ENCODE data around the gene GAP43. TPM values are rescaled to one million over a fixed set of nuclear protein-coding genes. Genes with fewer than 3 reads are reported as not detected.

The GAP43 gene
- total and polyA plus RNA-seq, 5 experiments from 2014 or later: not detected

DNA sequence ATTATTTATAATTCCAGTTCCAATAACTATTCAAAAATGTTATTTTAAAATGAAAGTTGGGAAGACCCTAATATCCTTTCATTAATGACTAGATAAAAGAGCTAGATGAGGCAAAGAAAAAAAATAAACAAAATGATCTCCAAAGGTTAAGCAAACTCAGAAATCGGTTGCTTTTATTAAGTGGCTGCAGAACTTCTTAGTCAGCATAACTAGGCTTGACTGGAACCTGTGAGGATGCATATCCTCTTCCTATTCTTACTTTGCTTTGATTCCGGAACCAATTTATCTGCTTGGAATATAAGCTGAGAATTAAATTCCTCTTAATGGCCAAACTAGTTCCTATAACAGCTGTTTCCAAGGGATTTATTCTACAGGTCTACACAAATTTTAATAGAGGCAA is 10.7 kb downstream of the GAP43 start:
- DNase-seq: no peak
- Mint-ChIP-seq H3K27ac (no peak overlapping the region), H3K9me3 (peaks cover 0 to 2% (median 0%) of the 10 kb centered on the region in 9 donors), H3K36me3 (no peaks in the 10 kb centered on the region), H3K4me3 (no peak overlapping the region), H3K4me1 (no peaks in the 10 kb centered on the region), H3K27me3 (peaks cover 9 to 21% (median 14%) of the 10 kb centered on the region in 5 donors)
- POLR2A ChIA-PET: no interaction called here
- ATAC-seq: no peak

DNA sequence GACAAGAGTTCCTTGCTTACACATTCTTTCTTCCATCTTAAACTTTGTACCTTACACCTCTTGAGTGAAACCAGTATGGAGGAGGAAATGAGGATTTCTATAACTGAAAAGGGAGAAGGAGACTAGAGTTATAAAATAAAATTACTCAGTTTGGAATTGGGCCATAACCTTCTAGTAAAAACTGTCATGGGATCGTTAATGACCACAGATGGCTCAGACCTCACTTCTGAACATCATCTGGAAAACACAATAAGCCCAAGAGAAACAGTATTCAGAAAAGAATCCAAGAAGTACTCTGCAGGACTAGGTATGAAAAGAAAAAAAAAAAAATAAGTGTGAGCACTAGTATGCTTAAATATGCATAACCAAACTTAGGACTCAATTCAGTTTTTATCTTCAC is 12.1 kb downstream of the GAP43 start:
- Mint-ChIP-seq H3K36me3 (no peaks in the 10 kb centered on the region), H3K27me3 (peaks cover 9 to 21% (median 14%) of the 10 kb centered on the region in 5 donors), H3K4me1 (no peaks in the 10 kb centered on the region), H3K9me3 (peaks cover 0 to 2% (median 0%) of the 10 kb centered on the region in 9 donors), H3K4me3 (no peak overlapping the region), H3K27ac (no peak overlapping the region)
- POLR2A ChIA-PET: no interaction called here
- DNase-seq: no peak
- ATAC-seq: no peak

DNA sequence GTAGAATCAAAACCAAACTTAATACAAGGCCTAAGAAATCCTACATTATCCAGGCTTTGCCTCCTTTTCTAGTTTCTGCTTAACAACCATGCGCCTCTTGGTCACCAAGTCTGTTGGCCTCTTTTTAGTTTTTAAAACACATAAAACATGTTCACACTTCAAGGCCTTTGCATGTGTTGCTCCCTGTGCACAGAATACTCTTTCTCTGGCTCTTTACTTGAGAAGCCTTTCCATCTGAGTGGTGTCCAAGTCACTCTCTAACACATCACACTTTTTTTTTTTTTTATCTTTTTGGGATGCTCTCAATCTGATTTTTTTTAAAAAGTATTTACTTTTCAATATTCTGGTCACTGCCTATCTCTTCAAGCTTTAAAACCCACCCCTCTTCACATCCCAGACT is 14.9 kb downstream of the GAP43 start:
- peaks cover 0 to 2% (median 0%) of the 10 kb centered on the region in 9 donors for H3K9me3 Mint-ChIP-seq
- DNase-seq (no peak), ATAC-seq (no peak)
- H3K27ac Mint-ChIP-seq: peak overlapping the region in 1 of 10 donors; percentile 6
- no peaks in the 10 kb centered on the region for H3K36me3 Mint-ChIP-seq
- POLR2A ChIA-PET: no interaction called here
- H3K4me1 Mint-ChIP-seq: no peaks in the 10 kb centered on the region
- peaks cover 7 to 18% (median 12%) of the 10 kb centered on the region in 5 donors for H3K27me3 Mint-ChIP-seq
- no peak overlapping the region for H3K4me3 Mint-ChIP-seq

DNA sequence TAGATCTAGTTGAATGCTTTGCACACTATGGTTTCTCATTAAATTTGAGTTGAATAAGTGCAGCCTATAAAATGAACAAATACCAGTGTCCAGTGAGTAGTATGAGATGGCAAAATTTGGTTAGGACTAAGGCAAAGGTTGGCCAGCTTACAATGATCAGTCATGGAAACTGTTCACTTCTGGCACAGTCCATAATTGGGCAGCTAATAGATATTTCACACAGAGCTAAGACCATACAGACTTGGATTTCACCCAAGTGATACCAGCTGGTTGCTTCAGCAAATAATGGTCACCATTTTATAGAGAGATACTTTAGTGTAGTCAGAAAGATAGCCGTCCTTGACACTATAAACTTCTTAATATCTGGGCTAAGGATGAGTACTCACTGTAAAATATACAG is 15.7 kb downstream of the GAP43 start:
- Mint-ChIP-seq H3K27me3 (peaks cover 9 to 23% (median 16%) of the 10 kb centered on the region in 5 donors), H3K4me3 (no peak overlapping the region), H3K36me3 (no peaks in the 10 kb centered on the region), H3K27ac (peak overlapping the region in 1 of 10 donors; percentile 6), H3K4me1 (no peaks in the 10 kb centered on the region), H3K9me3 (peaks cover 0 to 2% (median 0%) of the 10 kb centered on the region in 9 donors)
- POLR2A ChIA-PET: no interaction called here
- DNase-seq (no peak), ATAC-seq (no peak)

DNA sequence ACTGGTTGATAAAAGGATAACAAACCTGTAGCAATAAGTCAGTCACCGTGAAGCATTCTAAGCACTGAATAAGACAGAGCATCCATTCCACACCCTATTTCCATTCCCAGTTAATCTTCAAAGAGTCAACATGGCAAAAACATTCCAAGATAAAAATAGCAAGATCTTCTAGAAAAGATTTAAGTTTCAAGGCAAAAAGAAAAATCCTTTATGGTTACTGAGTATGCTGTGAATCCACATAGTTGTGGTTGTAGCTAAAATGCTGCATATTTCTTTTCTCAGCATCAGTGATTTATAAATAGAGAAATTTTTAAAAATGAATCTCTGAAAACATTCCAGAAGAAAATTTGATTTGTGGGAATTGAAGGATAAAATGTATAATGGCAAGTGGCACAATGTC is 21.1 kb downstream of the GAP43 start:
- ATAC-seq: no peak
- Mint-ChIP-seq H3K36me3 (peaks cover 0 to 5% (median 2%) of the 10 kb centered on the region in 3 donors), H3K4me1 (no peaks in the 10 kb centered on the region), H3K9me3 (peaks cover 0 to 4% (median 0%) of the 10 kb centered on the region in 9 donors), H3K4me3 (no peak overlapping the region), H3K27ac (no peak overlapping the region), H3K27me3 (peaks cover 20 to 54% (median 32%) of the 10 kb centered on the region in 5 donors)
- POLR2A ChIA-PET: no interaction called here
- DNase-seq: no peak

DNA sequence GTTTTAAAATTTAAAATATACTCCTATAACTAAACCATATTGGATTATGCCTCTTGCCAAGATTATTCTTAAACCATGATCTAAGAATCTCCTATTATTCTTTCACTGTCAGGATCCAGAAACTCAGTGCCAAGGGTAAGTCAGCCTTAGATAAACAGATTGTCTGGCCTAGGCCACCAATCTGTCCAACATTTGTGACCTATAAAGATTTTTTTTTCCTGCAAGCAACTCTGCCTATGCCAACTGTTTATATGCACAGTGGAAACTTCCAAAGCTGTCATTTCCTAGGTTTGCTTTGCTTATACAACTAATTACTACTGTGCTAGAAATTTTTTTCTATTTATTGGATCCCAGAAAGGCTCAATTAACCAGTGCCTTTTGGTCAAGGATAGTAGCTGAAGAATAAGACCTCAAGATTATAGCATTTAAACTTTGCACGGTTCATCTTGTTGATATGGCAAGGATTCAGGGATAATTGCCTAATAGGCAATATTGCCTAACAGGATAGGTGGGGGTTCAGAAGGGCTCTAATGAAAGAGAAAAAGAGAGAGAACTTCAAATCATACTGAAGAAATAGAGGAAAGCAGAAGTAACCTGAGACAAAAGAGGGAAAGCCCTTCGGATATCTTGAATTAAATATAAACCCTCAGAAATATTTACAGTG is 22.8 kb downstream of the GAP43 start:
- ATAC-seq: no peak
- Mint-ChIP-seq H3K27ac (no peak overlapping the region), H3K27me3 (peaks cover 21 to 64% (median 33%) of the 10 kb centered on the region in 5 donors), H3K4me1 (no peaks in the 10 kb centered on the region), H3K36me3 (peaks cover 0 to 5% (median 2%) of the 10 kb centered on the region in 3 donors), H3K4me3 (no peak overlapping the region), H3K9me3 (peaks cover 0 to 4% (median 0%) of the 10 kb centered on the region in 9 donors)
- no peak for DNase-seq
- POLR2A ChIA-PET: no interaction called here

DNA sequence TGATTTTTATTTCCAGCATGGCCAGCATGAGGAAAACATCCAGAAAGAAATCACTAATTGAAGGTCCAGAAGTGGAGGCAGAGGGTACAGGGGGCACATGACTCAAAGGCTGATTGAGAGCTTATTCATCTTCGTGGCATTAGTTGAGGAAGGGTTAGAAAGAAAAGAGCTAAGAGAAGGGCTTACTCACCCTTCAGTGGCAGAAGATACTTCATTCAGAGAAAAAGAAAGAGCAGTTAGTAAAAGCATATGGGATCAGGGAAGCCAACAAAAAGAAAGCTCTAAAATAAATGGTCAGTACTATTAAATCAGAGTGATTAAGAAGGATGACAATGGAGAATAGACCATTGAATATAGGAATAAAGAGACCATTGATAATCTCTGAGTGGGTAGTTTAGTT is 25.2 kb downstream of the GAP43 start:
- Mint-ChIP-seq H3K4me3 (no peak overlapping the region), H3K27me3 (peaks cover 19 to 50% (median 25%) of the 10 kb centered on the region in 5 donors), H3K9me3 (peaks cover 0 to 4% (median 0%) of the 10 kb centered on the region in 9 donors), H3K4me1 (peaks cover 0 to 7% (median 0%) of the 10 kb centered on the region in 4 donors), H3K36me3 (peaks cover 0 to 5% (median 2%) of the 10 kb centered on the region in 3 donors), H3K27ac (no peak overlapping the region)
- POLR2A ChIA-PET: no interaction called here
- ATAC-seq (no peak), DNase-seq (no peak)

DNA sequence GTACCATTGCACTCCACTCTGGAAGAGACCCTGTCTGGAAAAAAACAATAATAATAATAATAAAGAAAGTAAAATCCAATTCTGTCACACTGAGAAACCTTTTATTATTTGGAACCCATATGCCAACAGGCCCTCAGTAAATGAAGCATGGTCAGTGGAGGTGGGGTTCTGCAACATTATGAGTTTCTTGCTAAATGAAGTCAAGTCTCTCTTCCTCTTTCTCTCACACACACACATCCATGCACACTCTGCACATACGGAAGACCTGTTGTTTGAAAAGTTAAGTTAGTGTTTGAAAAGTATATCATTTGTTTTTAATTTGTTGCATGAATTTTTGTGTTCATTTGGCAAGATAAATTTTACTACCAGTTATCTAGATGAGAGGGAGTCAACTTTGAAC is 27.8 kb downstream of the GAP43 start:
- H3K9me3 Mint-ChIP-seq: peaks cover 0 to 4% (median 0%) of the 10 kb centered on the region in 9 donors
- peaks cover 16 to 42% (median 20%) of the 10 kb centered on the region in 5 donors for H3K27me3 Mint-ChIP-seq
- no peak for DNase-seq
- H3K4me1 Mint-ChIP-seq: peaks cover 0 to 8% (median 0%) of the 10 kb centered on the region in 4 donors
- peaks cover 0 to 5% (median 2%) of the 10 kb centered on the region in 3 donors for H3K36me3 Mint-ChIP-seq
- no peak overlapping the region for H3K4me3 Mint-ChIP-seq
- no peak for ATAC-seq
- POLR2A ChIA-PET: no interaction called here
- no peak overlapping the region for H3K27ac Mint-ChIP-seq

DNA sequence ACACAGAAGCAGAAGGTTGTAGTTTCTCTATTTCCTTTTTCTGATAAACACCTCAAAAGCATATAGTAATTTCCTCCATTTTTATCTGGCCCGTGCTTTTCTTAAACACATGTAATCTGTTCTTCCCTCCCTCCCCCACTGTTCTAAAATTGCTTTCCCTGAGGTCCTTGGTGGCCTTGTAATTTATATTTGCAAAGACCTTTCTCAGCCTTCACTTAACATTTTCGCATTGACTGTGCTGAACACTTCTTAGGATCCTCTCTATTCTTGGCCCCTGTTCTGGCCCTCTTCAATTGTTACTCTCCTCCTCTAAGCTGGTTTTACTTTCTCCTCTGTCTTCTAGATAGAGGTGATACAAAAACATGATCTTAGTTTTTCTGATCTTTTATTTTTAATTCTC is 28.3 kb downstream of the GAP43 start:
- H3K4me1 Mint-ChIP-seq: peaks cover 0 to 8% (median 0%) of the 10 kb centered on the region in 4 donors
- peaks cover 0 to 4% (median 0%) of the 10 kb centered on the region in 9 donors for H3K9me3 Mint-ChIP-seq

DNA sequence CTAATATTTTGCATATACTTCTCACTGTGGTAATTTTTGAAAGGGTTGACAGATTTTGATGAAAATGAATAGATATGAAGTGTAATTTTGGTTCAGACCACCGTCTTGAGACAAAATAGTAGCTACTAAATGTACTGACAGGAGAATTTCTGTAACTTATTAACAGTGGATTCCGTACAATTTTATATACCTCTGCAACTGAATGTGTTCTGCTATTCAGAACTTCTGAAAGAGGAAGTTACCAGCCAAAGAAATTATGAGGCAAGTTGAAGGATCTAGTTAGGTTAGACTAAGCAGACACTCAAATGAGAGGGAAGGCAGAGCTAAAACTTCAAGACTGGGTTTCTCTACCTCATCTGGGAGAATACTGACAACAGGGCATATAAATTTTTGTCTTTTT is 29.4 kb downstream of the GAP43 start:
- H3K27ac Mint-ChIP-seq: peak overlapping the region in 1 of 10 donors; percentile 29
- H3K27me3 Mint-ChIP-seq: peaks cover 9 to 31% (median 14%) of the 10 kb centered on the region in 5 donors
- ATAC-seq (no peak), DNase-seq (no peak)
- H3K4me3 Mint-ChIP-seq: no peak overlapping the region
- H3K36me3 Mint-ChIP-seq: peaks cover 0 to 2% (median 0%) of the 10 kb centered on the region in 3 donors
- POLR2A ChIA-PET: no interaction called here
- H3K9me3 Mint-ChIP-seq: no peaks in the 10 kb centered on the region
- H3K4me1 Mint-ChIP-seq: peaks cover 4 to 17% (median 8%) of the 10 kb centered on the region in 4 donors

More for the DNA sequence above, 28.3 kb downstream of the GAP43 start:
- Mint-ChIP-seq H3K36me3 (peaks cover 0 to 5% (median 2%) of the 10 kb centered on the region in 3 donors), H3K27me3 (peaks cover 13 to 42% (median 19%) of the 10 kb centered on the region in 5 donors), H3K27ac (no peak overlapping the region), H3K4me3 (no peak overlapping the region)
- POLR2A ChIA-PET: no interaction called here
- no peak for DNase-seq
- no peak for ATAC-seq

DNA sequence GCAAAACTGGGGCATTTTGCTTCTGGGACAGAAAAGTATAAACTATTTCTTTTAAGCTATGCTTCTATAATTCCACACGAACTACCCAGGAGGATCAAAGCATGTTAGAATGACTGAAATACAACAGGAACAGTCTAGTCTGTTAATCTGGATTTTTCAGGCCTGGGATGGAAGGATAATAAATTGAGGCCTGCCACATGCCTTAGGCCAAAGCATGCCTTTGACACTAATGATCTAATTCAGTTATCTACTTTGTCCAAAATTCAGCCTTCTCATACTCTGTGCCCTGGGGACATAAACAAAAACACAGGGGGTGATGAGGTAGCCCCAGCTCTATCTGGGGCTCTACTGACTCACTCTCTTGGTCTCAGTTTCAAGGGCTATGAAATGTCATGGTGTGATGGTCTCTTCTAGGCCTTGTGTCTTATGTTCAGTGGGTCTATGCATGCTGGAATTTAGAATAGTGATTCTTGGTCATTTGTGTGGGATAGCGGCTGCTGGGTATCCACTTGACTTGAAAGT is 32.5 kb downstream of the GAP43 start:
- ATAC-seq: no peak
- Mint-ChIP-seq H3K36me3 (no peaks in the 10 kb centered on the region), H3K27ac (peak overlapping the region in 2 of 10 donors; percentile 42 to 47), H3K9me3 (no peaks in the 10 kb centered on the region), H3K4me1 (peaks cover 10 to 35% (median 26%) of the 10 kb centered on the region in 4 donors), H3K27me3 (peaks cover 0 to 8% (median 2%) of the 10 kb centered on the region in 5 donors), H3K4me3 (peak overlapping the region in 1 of 10 donors; percentile 28)
- POLR2A ChIA-PET: no interaction called here
- DNase-seq: no peak

DNA sequence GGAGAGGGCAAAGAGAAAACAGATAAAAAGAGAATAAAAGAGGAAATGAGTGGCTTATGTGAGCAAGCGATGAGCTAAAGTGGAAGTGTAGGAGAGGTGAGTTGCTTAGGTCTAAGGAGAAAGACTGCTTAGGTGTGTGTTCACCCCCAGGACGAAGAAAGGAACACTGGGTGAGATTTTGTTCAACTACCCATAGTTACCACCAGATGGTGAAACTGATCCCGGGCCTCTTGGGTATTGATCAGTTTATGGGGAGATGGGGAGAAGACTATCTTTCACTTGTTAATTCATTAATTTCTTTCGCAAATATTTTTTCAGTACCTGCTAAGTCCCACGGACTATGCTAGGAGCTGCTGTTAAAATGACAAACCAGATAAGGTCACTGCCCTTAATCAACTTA is 33.9 kb downstream of the GAP43 start:
- POLR2A ChIA-PET: no interaction called here
- Mint-ChIP-seq H3K27ac (peak overlapping the region in 8 of 10 donors; percentile 43 to 98 (median 70)), H3K27me3 (no peaks in the 10 kb centered on the region), H3K36me3 (no peaks in the 10 kb centered on the region), H3K4me3 (peak overlapping the region in 9 of 10 donors; percentile 33 to 77 (median 51)), H3K9me3 (no peaks in the 10 kb centered on the region), H3K4me1 (peaks cover 10 to 36% (median 26%) of the 10 kb centered on the region in 4 donors)
- ATAC-seq: no peak
- DNase-seq: no peak

DNA sequence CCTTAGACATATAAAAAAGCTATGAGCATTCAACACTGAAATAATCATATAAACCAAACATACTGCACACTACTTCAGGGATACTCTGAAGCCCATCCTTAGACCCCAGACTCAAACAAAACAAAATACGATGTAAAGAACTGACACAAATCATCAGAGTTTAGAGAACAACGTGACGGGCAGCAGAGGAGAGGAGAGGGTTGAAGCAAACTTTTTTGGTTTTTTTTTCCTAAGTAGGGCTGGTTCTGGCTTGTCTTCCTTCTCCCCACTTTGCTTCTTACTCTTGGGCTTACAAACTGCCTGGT is 34.7 kb downstream of the GAP43 start:
- peak overlapping the region; percentile 95 to 100 (median 98) for H3K27ac Mint-ChIP-seq
- DNase-seq (no peak), ATAC-seq (no peak)
- peak overlapping the region; percentile 84 to 99 (median 96) for H3K4me3 Mint-ChIP-seq
- no peaks in the 10 kb centered on the region for H3K9me3 Mint-ChIP-seq
- H3K36me3 Mint-ChIP-seq: no peaks in the 10 kb centered on the region
- no peaks in the 10 kb centered on the region for H3K27me3 Mint-ChIP-seq
- POLR2A ChIA-PET: no interaction called here
- H3K4me1 Mint-ChIP-seq: peaks cover 10 to 32% (median 26%) of the 10 kb centered on the region in 4 donors
